Measurements from ENCODE around the gene HSPA2. TPM values are rescaled to one million over a fixed set of nuclear protein-coding genes. Genes with fewer than 3 reads are reported as not detected.
"Not testable (repeated sequence)": the region's sequence is repeated elsewhere in the genome, so short reads cannot be mapped to it uniquely, and the experiment has no call there.

The HSPA2 gene
- total RNA-seq, 1 donor from 2014 or later: 3.7 TPM

- intact Hi-C loops (cut with micrococcal nuclease): no loop called here
Measured at GRCh38 chr14:64550621-64551333, 10.2 kb downstream of the HSPA2 start.

- intact Hi-C loops (cut with micrococcal nuclease): no loop called here
Measured at GRCh38 chr14:64554556-64554955, 14.0 kb downstream of the HSPA2 start.

- intact Hi-C loops (cut with micrococcal nuclease): no loop called here
Measured at GRCh38 chr14:64556526-64556925, 16.0 kb downstream of the HSPA2 start.

GRCh38 chr14:64558216-64558615, 17.7 kb downstream of the HSPA2 start:
- intact Hi-C loops (cut with micrococcal nuclease): not testable (repeated sequence)

GRCh38 chr14:64561631-64562030, 21.1 kb downstream of the HSPA2 start:
- intact Hi-C loops (cut with micrococcal nuclease): no loop called here

GRCh38 chr14:64562436-64562835, 21.9 kb downstream of the HSPA2 start:
- intact Hi-C loops (cut with micrococcal nuclease): no loop called here

GRCh38 chr14:64563696-64564095, 23.2 kb downstream of the HSPA2 start:
- intact Hi-C loops (cut with micrococcal nuclease): no loop called here

- intact Hi-C loops (cut with micrococcal nuclease): no loop called here
Measured at GRCh38 chr14:64566651-64567122, 26.1 kb downstream of the HSPA2 start.

- intact Hi-C loops (cut with micrococcal nuclease): no loop called here
Measured at GRCh38 chr14:64569138-64569631, 28.6 kb downstream of the HSPA2 start.

- intact Hi-C loops (cut with micrococcal nuclease): not testable (repeated sequence)
Measured at GRCh38 chr14:64569646-64570045, 29.1 kb downstream of the HSPA2 start.

GRCh38 chr14:64572386-64573104, 32.0 kb downstream of the HSPA2 start:
- intact Hi-C loops (cut with micrococcal nuclease): no loop called here

- intact Hi-C loops (cut with micrococcal nuclease): no loop called here
Measured at GRCh38 chr14:64573109-64573508, 32.6 kb downstream of the HSPA2 start.

GRCh38 chr14:64574371-64575107, 34.0 kb downstream of the HSPA2 start:
- intact Hi-C loops (cut with micrococcal nuclease): no loop called here

- intact Hi-C loops (cut with micrococcal nuclease): no loop called here
Measured at GRCh38 chr14:64577211-64577610, 36.7 kb downstream of the HSPA2 start.

- intact Hi-C loops (cut with micrococcal nuclease): no loop called here
Measured at GRCh38 chr14:64580467-64580866, 39.9 kb downstream of the HSPA2 start.

- intact Hi-C loops (cut with micrococcal nuclease): no loop called here
Measured at GRCh38 chr14:64581363-64581762, 40.8 kb downstream of the HSPA2 start.

GRCh38 chr14:64581817-64582216, 41.3 kb downstream of the HSPA2 start:
- intact Hi-C loops (cut with micrococcal nuclease): no loop called here

- intact Hi-C loops (cut with micrococcal nuclease): no loop called here
Measured at GRCh38 chr14:64584190-64584589, 43.6 kb downstream of the HSPA2 start.

- intact Hi-C loops (cut with micrococcal nuclease): no loop called here
Measured at GRCh38 chr14:64591809-64592208, 51.3 kb downstream of the HSPA2 start.
